Parietal lobe (tissue), 1 donor: ENCODE measurements around the gene DHX38. TPM values are rescaled to one million over a fixed set of nuclear protein-coding genes. Genes with fewer than 3 reads are reported as not detected.

Experiments used
- total RNA-seq: library from RNA; depleted of rRNA; stranded (reverse); fragments of >200 nt; gene quantifications from one replicate; pipeline ENCODE4 v1.2.3, GENCODE V29; 2014

The DHX38 gene
- total RNA-seq: 79.2 TPM

DNA sequence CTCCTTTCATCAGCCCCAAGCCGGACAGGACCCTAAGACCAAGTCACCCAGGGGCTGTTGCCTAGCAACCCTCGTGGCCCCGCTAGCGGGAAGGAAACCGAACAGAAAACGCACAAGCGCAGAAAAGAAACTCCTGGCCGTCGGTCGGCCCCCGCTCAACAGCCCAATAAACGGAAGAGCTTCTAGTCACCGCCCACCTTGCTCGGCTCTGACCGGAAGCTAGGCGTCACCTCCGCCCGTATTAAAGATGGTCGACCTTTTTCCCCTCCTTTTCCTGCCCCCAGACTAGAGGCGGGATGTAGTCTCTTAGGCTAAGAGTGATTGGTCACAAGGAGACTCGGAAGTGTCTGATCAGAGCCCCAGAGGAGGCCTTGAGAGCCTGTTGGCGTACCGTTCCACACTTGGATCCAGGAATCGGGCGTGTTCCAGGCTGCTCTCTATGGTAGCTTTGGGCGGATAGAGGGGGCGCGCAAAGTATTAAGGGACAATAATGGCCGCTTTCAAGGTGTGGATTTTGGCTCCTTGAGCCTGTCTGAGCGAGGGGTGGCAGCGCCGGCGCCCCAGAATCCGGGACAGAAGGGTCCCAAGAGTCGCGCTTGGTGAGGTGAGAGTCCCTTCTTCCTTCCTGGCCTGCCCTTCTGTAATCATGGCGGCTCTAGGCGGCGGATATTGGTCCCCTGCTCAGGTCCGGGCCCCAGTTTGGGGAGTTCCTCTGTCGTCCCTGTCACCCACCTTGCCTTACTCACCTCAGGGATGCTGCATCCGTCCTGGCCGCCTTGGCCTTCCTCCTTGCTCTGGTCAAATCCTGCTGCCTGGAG lies at the start of gene DHX38, which contains the start of gene TXNL4B:
TSS of gene DHX38 (plus strand) at position 400 of the 818 bp plus-strand sequence. CDS start 2,311 bp downstream, outside the sequence.
TSS of gene TXNL4B (minus strand) at position 173 of the 818 bp plus-strand sequence. CDS start 2,871 bp downstream, outside the sequence.

DNA sequence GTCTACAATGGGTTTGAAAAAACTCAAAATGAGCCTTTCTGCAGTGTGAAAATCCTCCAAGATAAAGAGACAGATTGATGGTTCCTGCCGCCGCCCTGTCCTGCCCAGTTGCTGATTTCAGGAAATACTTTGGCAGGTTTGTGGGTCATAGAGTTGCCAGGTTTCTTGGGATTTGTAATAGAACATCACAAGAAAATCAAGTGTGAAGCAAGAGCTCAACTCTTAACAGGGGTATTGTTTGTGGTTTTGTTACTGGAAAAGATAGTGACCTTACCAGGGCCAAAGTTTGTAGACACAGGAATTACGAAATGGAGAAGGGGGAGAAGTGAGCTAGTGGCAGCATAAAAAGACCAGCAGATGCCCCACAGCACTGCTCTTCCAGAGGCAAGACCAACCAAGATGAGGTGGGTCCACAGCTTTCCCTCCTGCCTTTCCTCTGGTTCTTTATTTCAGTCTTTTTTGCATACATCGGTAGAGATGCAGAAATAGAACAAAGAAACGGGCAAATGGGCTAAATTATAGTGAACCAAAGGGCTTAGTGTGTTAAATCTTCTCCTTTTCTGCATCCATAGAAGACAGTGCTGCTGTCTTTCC lies 39.3 kb upstream of the DHX38 start, which contains the start of gene HP:
TSS of gene HP (plus strand) at position 252 of the 594 bp plus-strand sequence. CDS start at position 400, 148 bp downstream.

Other genes starting within 250 kb of the DHX38 start
- 15.0 TPM for gene ATXN1L, start 247.9 kb upstream of the DHX38 start, total RNA-seq
- 36.9 TPM for gene ZNF821, start 209.7 kb upstream of the DHX38 start, total RNA-seq
- gene IST1, start 198.3 kb upstream of the DHX38 start, total RNA-seq: 161 TPM
- gene PKD1L3, start 93.4 kb upstream of the DHX38 start, total RNA-seq: under 0.01 TPM
- 4.1 TPM for gene DHODH, start 85.1 kb upstream of the DHX38 start, total RNA-seq
- 4.1 TPM for gene HP, start 39.3 kb upstream of the DHX38 start, total RNA-seq
- gene HPR, start 30.6 kb upstream of the DHX38 start, total RNA-seq: not detected
- 22.2 TPM for gene TXNL4B, start 227 bp upstream of the DHX38 start, total RNA-seq
- 1.6 TPM for gene PMFBP1, start 78.3 kb downstream of the DHX38 start, total RNA-seq